ENCODE measurements around the gene GNMT. TPM values are rescaled to one million over a fixed set of nuclear protein-coding genes. Genes with fewer than 3 reads are reported as not detected.
A peak's percentile ranks its signal among the peaks of the same experiment; 100 is the strongest.

Gene GNMT
- total and polyA plus RNA-seq, 10 of the 15 experiments (the other 5 are each of a cell fraction or from before 2014, with no cell fraction given) = 0.27 to 1.1 (median 0.39) TPM

DNA sequence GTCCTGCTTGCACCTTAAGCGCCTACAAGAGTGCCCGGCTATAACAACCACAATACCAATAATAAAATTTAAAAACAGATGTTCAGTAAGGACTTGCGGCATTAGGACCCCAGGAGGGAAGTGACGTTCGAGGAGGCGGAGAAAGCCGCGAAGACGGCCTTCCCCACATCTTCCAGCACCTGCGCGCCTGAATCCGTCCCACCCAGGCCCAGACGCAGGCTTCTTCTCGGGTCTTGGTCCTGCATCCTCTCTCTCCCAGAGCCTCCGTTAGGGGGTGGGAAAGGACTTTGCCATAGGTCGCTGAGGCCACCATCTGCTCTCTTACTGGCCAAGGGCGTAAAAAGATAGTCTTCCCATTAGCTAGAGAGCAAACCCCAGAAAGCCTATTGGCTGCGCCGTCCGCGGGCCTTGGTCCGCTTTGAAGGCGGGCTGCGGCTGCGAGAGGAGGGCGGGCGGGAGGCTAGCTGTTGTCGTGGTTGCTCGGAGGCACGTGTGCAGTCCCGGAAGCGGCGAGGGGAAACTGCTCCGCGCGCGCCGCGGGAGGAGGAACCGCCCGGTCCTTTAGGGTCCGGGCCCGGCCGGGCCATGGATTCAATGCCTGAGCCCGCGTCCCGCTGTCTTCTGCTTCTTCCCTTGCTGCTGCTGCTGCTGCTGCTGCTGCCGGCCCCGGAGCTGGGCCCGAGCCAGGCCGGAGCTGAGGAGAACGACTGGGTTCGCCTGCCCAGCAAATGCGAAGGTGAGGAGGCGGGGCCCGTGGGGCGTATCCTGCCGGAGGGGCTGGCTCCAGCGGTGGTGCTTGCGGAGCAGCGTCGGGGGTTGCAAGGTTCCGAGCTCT, 31.4 kb upstream of the GNMT start, which contains the start of gene CNPY3:
CNPY3 (plus strand) TSS at position 495 of the 835 bp plus-strand sequence; CDS start at position 586, 91 bp downstream.
- Histone ChIP-seq H3K79me2 (ENCODE audit: control insufficient read depth, insufficient read depth, low read length) (peaks cover 40% of the 10 kb centered on the region), H3K36me3 (ENCODE audit: control insufficient read depth in 2 of 2, insufficient read depth in 2 of 2, low read length in 1 of 2) (peaks cover 1 to 13% of the 10 kb centered on the region in 2 experiments), H3K27me3 (replicated peaks in 1 of 2; ENCODE audit: control insufficient read depth in 2 of 2, insufficient read depth in 2 of 2, low read length in 1 of 2) (no peaks in the 10 kb centered on the region), H3K4me2 (ENCODE audit: control insufficient read depth, insufficient read depth) (peak within 1 kb of the TSS; percentile 95), H2AFZ (ENCODE audit: control insufficient read depth, low read depth, low read length) (peak within 1 kb of the TSS; percentile 87), H3K9ac (ENCODE audit: control insufficient read depth, insufficient read depth, low read length) (peak within 1 kb of the TSS; percentile 91), H3K4me1 (ENCODE audit: control insufficient read depth, insufficient read depth, low read length) (peaks cover 17% of the 10 kb centered on the region), H4K20me1 (ENCODE audit: control insufficient read depth, insufficient read depth) (peaks cover under 1% of the 10 kb centered on the region), H3K27ac (ENCODE audit: control insufficient read depth, insufficient read depth) (peak within 1 kb of the TSS; percentile 96), H3K9me3 (replicated peaks; ENCODE audit: control insufficient read depth, insufficient read depth, low read length) (no peaks in the 10 kb centered on the region), H3K4me3 (peak within 1 kb of the TSS; percentile 93)
- SMC1A ChIA-PET (ENCODE audit: uncharacterized antibody, unreplicated experiment) = interaction anchor here (0.6 to 3.2 kb wide), 16 partner anchors 10 to 359 kb away, joined by 3 to 13 read pairs (median 3); partner anchors contain the start of genes KLHDC3, MEA1, PEX6 and PPP2R5D
- in situ Hi-C loops (cut with MboI) (no loop called here), intact Hi-C loops (cut with micrococcal nuclease; ENCODE audit: unreplicated experiment) (no loop called here)
- CTCF ChIA-PET = interaction anchor here (0.6 to 2.3 kb wide), 11 partner anchors 13 to 454 kb away, joined by 3 to 9 read pairs (median 3); partner anchors contain the start of genes CUL7, PPP2R5D and PTCRA
- ATAC-seq (peak; percentile 88), DNase-seq (ENCODE audit: low read depth, low spot score) (peak; percentile 98), FAIRE-seq (peak; percentile 98)
- RAD21 ChIA-PET (ENCODE audit: unreplicated experiment) = interaction anchor here (0.5 to 3.8 kb wide), 15 partner anchors 19 to 455 kb away, joined by 3 to 31 read pairs (median 3); partner anchors contain the start of genes CUL7, KLC4, KLHDC3 and MEA1
- WGBS (ENCODE audit: insufficient coverage, insufficient replicate concordance, low lambda C conversion rate, missing lambda C conversion rate) = under 1% methylated on average over 63 of the region's 63 CpGs
- BruUV-seq (replicated peaks) = TSS peak; percentile 73
- POLR2A ChIA-PET = interaction anchor here (0.5 to 3.1 kb wide), 28 partner anchors 14 to 701 kb away, joined by 3 to 32 read pairs (median 5); partner anchors contain the start of genes CUL7, KLC4, KLHDC3 and MEA1
- TF ChIP-seq BHLHE40 (IDR thresholded peaks at IDR 0.05; ENCODE audit: borderline replicate concordance in 1 of 2, low read depth in 2 of 2, low read length in 1 of 2) (peak; percentile 97 to 99), YBX1 (IDR thresholded peaks at IDR 0.05) (no peak), NFYA (IDR thresholded peaks at IDR 0.05; ENCODE audit: borderline replicate concordance, low read depth, low read length) (peak; percentile 98), CBX5 (IDR thresholded peaks at IDR 0.05; ENCODE audit: low read depth) (no peak), ETV6 (conservative IDR thresholded peaks at IDR 0.05 in 1 of 2, IDR thresholded peaks at IDR 0.05 in 1 of 2; ENCODE audit: borderline replicate concordance in 1 of 2, low read depth in 1 of 2) (peak in 1 of 2 experiments; percentile 64; a peak in 2 of 4 replicates), NBN (IDR thresholded peaks at IDR 0.05) (no peak), IKZF2 (IDR thresholded peaks at IDR 0.05) (peak; percentile 63 to 75; a peak in 2 of 4 replicates), FOS (IDR thresholded peaks at IDR 0.05; ENCODE audit: borderline replicate concordance, extremely low read depth, insufficient read length) (peak; percentile 96), EZH2 (IDR thresholded peaks at IDR 0.05; ENCODE audit: borderline replicate concordance, control insufficient read depth, low read depth, low read length) (no peak), POLR2A (IDR thresholded peaks at IDR 0.05; ENCODE audit: low read depth, low read length) (peak; percentile 87), FOXK2 (IDR thresholded peaks at IDR 0.05) (peak; percentile 87), RFX5 (IDR thresholded peaks at IDR 0.05; ENCODE audit: low read depth, low read length) (peak; percentile 84), GABPA (IDR thresholded peaks at IDR 0.05; ENCODE audit: low read depth) (peak; percentile 74)
- TF ChIP-seq, protein P1, sequence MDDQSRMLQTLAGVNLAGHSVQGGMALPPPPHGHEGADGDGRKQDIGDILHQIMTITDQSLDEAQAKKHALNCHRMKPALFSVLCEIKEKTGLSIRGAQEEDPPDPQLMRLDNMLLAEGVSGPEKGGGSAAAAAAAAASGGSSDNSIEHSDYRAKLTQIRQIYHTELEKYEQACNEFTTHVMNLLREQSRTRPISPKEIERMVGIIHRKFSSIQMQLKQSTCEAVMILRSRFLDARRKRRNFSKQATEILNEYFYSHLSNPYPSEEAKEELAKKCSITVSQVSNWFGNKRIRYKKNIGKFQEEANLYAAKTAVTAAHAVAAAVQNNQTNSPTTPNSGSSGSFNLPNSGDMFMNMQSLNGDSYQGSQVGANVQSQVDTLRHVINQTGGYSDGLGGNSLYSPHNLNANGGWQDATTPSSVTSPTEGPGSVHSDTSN (IDR thresholded peaks at IDR 0.05; ENCODE audit: insufficient replicate concordance, low read depth, low read length) = no peak
- TF ChIP-seq, protein P2, sequence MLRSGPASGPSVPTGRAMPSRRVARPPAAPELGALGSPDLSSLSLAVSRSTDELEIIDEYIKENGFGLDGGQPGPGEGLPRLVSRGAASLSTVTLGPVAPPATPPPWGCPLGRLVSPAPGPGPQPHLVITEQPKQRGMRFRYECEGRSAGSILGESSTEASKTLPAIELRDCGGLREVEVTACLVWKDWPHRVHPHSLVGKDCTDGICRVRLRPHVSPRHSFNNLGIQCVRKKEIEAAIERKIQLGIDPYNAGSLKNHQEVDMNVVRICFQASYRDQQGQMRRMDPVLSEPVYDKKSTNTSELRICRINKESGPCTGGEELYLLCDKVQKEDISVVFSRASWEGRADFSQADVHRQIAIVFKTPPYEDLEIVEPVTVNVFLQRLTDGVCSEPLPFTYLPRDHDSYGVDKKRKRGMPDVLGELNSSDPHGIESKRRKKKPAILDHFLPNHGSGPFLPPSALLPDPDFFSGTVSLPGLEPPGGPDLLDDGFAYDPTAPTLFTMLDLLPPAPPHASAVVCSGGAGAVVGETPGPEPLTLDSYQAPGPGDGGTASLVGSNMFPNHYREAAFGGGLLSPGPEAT (IDR thresholded peaks at IDR 0.05; ENCODE audit: low read depth) = peak; percentile 45; the same call in 1 of the 2 replicates
- TF ChIP-seq, protein P3, sequence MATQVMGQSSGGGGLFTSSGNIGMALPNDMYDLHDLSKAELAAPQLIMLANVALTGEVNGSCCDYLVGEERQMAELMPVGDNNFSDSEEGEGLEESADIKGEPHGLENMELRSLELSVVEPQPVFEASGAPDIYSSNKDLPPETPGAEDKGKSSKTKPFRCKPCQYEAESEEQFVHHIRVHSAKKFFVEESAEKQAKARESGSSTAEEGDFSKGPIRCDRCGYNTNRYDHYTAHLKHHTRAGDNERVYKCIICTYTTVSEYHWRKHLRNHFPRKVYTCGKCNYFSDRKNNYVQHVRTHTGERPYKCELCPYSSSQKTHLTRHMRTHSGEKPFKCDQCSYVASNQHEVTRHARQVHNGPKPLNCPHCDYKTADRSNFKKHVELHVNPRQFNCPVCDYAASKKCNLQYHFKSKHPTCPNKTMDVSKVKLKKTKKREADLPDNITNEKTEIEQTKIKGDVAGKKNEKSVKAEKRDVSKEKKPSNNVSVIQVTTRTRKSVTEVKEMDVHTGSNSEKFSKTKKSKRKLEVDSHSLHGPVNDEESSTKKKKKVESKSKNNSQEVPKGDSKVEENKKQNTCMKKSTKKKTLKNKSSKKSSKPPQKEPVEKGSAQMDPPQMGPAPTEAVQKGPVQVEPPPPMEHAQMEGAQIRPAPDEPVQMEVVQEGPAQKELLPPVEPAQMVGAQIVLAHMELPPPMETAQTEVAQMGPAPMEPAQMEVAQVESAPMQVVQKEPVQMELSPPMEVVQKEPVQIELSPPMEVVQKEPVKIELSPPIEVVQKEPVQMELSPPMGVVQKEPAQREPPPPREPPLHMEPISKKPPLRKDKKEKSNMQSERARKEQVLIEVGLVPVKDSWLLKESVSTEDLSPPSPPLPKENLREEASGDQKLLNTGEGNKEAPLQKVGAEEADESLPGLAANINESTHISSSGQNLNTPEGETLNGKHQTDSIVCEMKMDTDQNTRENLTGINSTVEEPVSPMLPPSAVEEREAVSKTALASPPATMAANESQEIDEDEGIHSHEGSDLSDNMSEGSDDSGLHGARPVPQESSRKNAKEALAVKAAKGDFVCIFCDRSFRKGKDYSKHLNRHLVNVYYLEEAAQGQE (IDR thresholded peaks at IDR 0.05; ENCODE audit: low read depth, low read length) = no peak
